Muscle layer of duodenum (tissue), 2 donors: ENCODE measurements around the gene SLC35F4.
A peak's percentile ranks its signal among the peaks of the same experiment; 100 is the strongest.
"Not testable (repeated sequence)": the region's sequence is repeated elsewhere in the genome, so short reads cannot be mapped to it uniquely, and the experiment has no call there.

Experiments
- H3K27ac ChIP-seq: one replicate; pipeline ENCODE4 v1.7.0; 2013; ENCODE audit warnings: mild to moderate bottlenecking, low read length
- H3K27me3 ChIP-seq: one replicate; pipeline ENCODE4 v1.7.0; 2013; ENCODE audit warnings: low read depth, mild to moderate bottlenecking, control low read depth, low read length
- H3K36me3 ChIP-seq, 2 donors: one replicate each; pipeline ENCODE4 v1.7.0; 2013; ENCODE audit warnings: low read length in 2 of 2, control low read depth in 1 of 2, mild to moderate bottlenecking in 1 of 2; ENCODE audit not compliant: insufficient read depth in 2 of 2, control insufficient read depth in 1 of 2
- H3K4me1 ChIP-seq, 2 donors: one replicate each; pipeline ENCODE4 v1.7.0; 2013; ENCODE audit warnings: low read length in 2 of 2, mild to moderate bottlenecking in 2 of 2, control low read depth in 1 of 2, moderate library complexity in 1 of 2; ENCODE audit not compliant: insufficient read depth in 2 of 2, control insufficient read depth in 1 of 2
- H3K4me3 ChIP-seq, 2 donors: one replicate each; pipeline ENCODE4 v1.7.0; 2013; ENCODE audit warnings: low read length in 2 of 2, low read depth in 1 of 2, mild to moderate bottlenecking in 1 of 2
- H3K9me3 ChIP-seq, 2 donors: one replicate each; pipeline ENCODE4 v1.7.0; 2013; ENCODE audit warnings: low read length in 2 of 2, control low read depth in 1 of 2, mild to moderate bottlenecking in 1 of 2; ENCODE audit not compliant: control insufficient read depth in 1 of 2
- donor health status: healthy.

The SLC35F4 gene

DNA sequence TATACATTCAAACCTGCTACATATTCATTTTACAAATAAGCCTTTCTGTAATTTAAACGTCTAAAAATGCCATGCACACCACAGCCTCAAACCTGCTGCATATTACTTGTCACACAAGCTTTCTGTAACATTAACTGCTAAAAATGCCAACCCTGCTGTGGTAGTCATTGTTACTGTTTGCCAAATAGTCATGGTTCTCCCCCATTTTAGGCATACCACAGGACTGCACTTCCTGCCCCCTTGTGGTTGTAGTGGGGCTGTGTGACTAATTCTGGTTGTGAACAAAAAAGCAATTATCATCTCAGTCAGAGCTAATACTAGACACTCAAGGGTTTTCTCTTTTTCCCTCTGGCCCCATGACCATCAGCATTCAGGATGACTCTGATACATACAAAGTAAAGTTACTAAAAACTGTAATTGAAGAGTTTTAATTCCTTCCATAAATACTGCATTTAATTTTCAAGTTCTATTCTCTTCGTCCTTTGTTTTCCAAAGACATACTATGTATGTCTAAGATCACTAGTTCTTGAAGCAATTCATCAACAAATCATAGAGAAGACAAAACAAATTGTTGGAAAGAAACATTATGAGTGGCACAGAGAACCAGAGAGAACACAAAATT is 5.7 kb upstream of the SLC35F4 start:
- H3K27ac ChIP-seq, result no peak overlapping the region
- H3K36me3 ChIP-seq, result no peaks in the 10 kb centered on the region
- no peaks in the 10 kb centered on the region for H3K9me3 ChIP-seq
- no peak overlapping the region for H3K4me3 ChIP-seq
- no peaks in the 10 kb centered on the region for H3K4me1 ChIP-seq
- peaks cover under 1% of the 10 kb centered on the region for H3K27me3 ChIP-seq

- H3K36me3 ChIP-seq, result no peaks in the 10 kb centered on the region
- no peak overlapping the region for H3K27ac ChIP-seq
- peaks cover 5% of the 10 kb centered on the region for H3K27me3 ChIP-seq
- H3K9me3 ChIP-seq, result no peaks in the 10 kb centered on the region
- peaks cover 0 to 3% of the 10 kb centered on the region in 2 donors for H3K4me1 ChIP-seq
- no peak overlapping the region for H3K4me3 ChIP-seq
These were observed 5.0 kb upstream of the SLC35F4 start for GRCh38 chr14:57870686-57871457.

GRCh38 chr14:57869617-57870016 is 3.7 kb upstream of the SLC35F4 start:
- Histone ChIP-seq H3K27me3 (peaks cover 9% of the 10 kb centered on the region), H3K4me1 (peaks cover 0 to 16% of the 10 kb centered on the region in 2 donors), H3K27ac (no peak overlapping the region)

GRCh38 chr14:57866199-57866705 is 360 bp upstream of the SLC35F4 start:
- Histone ChIP-seq H3K27ac (no peak overlapping the region), H3K36me3 (no peaks in the 10 kb centered on the region), H3K9me3 (no peaks in the 10 kb centered on the region), H3K27me3 (peaks cover 13% of the 10 kb centered on the region), H3K4me1 (peaks cover 0 to 16% of the 10 kb centered on the region in 2 donors), H3K4me3 (no peak overlapping the region)

More at GRCh38 chr14:57869617-57870016, 3.7 kb upstream of the SLC35F4 start:
- Histone ChIP-seq H3K36me3 (no peaks in the 10 kb centered on the region), H3K9me3 (no peaks in the 10 kb centered on the region), H3K4me3 (no peak overlapping the region)

DNA sequence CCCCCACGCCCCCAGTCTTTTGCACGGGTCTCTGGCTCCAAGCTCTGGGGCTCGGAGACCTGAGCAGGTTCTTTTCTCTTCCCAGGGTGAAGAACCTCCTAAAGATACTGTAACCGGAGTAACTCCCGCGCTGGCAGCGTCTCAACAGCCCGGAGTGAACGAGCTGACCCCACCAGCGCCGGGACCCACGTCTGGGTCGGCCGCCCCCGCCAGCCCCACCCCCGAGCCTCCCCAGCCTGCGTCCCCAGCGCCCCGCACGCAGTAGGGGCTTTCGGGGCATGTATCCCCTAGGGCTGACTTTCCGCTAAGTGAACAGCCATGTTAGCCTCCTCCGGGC is 858 bp downstream of the SLC35F4 start:
- no peak overlapping the region for H3K27ac ChIP-seq
- peaks cover 0 to 16% of the 10 kb centered on the region in 2 donors for H3K4me1 ChIP-seq
- peaks cover 13% of the 10 kb centered on the region for H3K27me3 ChIP-seq
- H3K36me3 ChIP-seq, result no peaks in the 10 kb centered on the region
- no peaks in the 10 kb centered on the region for H3K9me3 ChIP-seq
- H3K4me3 ChIP-seq, result peak overlapping the region in 1 of 2 donors; percentile 44

GRCh38 chr14:57864659-57865058 is 1.2 kb downstream of the SLC35F4 start:
- no peaks in the 10 kb centered on the region for H3K36me3 ChIP-seq
- H3K9me3 ChIP-seq, result no peaks in the 10 kb centered on the region
- H3K4me3 ChIP-seq, result peak overlapping the region in 1 of 2 donors; percentile 44
- no peak overlapping the region for H3K27ac ChIP-seq
- peaks cover 13% of the 10 kb centered on the region for H3K27me3 ChIP-seq
- peaks cover 0 to 16% of the 10 kb centered on the region in 2 donors for H3K4me1 ChIP-seq

DNA sequence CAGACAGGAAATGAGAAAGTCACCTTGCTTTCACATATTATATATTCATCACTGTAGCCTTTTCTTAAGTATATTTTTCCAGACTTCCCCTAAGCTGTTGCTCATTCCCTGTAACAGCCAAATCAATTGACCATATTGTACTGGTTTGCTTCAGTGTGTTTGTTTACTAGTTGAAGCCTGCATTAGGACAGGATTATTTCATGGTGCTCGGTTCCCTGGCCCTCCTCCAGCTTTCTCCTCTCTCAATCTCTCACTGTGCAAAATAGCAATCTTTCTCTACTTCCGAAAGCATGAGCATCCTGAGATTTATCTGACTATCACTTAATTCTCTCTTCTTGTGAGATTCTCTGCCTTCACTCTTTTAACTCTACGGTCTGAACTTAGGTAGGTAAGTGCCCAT is 2.4 kb downstream of the SLC35F4 start:
- no peaks in the 10 kb centered on the region for H3K36me3 ChIP-seq
- H3K27ac ChIP-seq, result no peak overlapping the region
- H3K27me3 ChIP-seq, result peaks cover 13% of the 10 kb centered on the region
- H3K4me3 ChIP-seq, result no peak overlapping the region
- peaks cover 0 to 16% of the 10 kb centered on the region in 2 donors for H3K4me1 ChIP-seq
- no peaks in the 10 kb centered on the region for H3K9me3 ChIP-seq

GRCh38 chr14:57855666-57856065 is 10.2 kb downstream of the SLC35F4 start:
- H3K36me3 ChIP-seq, H3K4me3 ChIP-seq, H3K27ac ChIP-seq, H3K4me1 ChIP-seq, H3K27me3 ChIP-seq, H3K9me3 ChIP-seq: not testable (repeated sequence)

DNA sequence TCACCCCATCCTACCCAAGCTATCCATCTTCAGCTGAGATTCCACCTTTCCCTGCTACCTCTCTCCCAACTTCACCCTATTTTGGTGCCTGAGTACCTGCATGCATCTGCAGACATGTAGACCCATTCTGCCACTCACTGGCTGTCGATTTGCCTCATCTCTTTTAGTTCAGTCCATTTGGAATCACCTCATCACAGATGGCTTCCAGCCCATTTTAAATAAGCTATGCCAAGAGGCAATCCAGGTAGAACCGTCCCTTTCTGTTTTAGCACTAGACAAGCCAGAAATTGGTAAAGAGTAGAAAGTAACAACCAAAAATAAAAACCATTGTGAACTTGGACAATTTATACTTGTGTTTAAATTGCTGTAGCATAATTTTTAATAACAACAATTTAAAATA is 11.3 kb downstream of the SLC35F4 start:
- H3K27ac ChIP-seq, result no peak overlapping the region
- H3K27me3 ChIP-seq, result no peaks in the 10 kb centered on the region
- no peaks in the 10 kb centered on the region for H3K36me3 ChIP-seq
- H3K4me1 ChIP-seq, result no peaks in the 10 kb centered on the region
- H3K4me3 ChIP-seq, result no peak overlapping the region
- H3K9me3 ChIP-seq, result no peaks in the 10 kb centered on the region

DNA sequence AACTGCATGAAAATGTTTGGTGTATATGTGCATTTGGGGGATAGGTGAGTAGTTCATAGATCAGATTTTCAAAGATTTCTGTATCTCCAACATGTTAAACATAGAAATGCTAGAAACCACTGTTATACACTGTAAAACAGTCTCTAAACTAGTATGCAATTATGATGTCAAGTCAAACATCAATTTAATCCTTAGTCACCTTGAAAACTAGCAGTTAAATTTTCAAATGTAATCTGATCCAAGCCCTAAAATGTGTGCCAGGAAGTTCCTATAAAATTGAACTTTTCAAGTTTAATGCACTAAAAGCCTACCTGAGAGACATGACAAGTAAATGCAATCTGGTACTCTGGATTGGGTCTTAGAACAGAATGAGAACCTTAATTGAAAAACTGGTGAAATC is 14.5 kb downstream of the SLC35F4 start:
- H3K27ac ChIP-seq, result no peak overlapping the region
- no peaks in the 10 kb centered on the region for H3K36me3 ChIP-seq
- no peak overlapping the region for H3K4me3 ChIP-seq
- H3K4me1 ChIP-seq, result no peaks in the 10 kb centered on the region
- no peaks in the 10 kb centered on the region for H3K9me3 ChIP-seq
- H3K27me3 ChIP-seq, result no peaks in the 10 kb centered on the region

- H3K36me3 ChIP-seq, result no peaks in the 10 kb centered on the region
- H3K27me3 ChIP-seq, result no peaks in the 10 kb centered on the region
- H3K9me3 ChIP-seq, result no peaks in the 10 kb centered on the region
- no peaks in the 10 kb centered on the region for H3K4me1 ChIP-seq
- no peak overlapping the region for H3K27ac ChIP-seq
- H3K4me3 ChIP-seq, result no peak overlapping the region
These were observed 17.1 kb downstream of the SLC35F4 start for GRCh38 chr14:57848786-57849185.
